NB4 (cell line): Measurements from ENCODE around the gene BBX.

Experiments
- POLR2A ChIP-seq: IDR thresholded peaks from 2 replicates; pipeline ENCODE4 v1.6.1; 2011; ENCODE audit warnings: mild to moderate bottlenecking; ENCODE audit not compliant: insufficient read length; ENCODE audit errors: extremely low read depth
- TF ChIP-seq, protein P1 (sequence below): IDR thresholded peaks from one replicate; pipeline ENCODE4 v1.5.1; 2012; ENCODE audit warnings: low read depth, low read length

DNA sequence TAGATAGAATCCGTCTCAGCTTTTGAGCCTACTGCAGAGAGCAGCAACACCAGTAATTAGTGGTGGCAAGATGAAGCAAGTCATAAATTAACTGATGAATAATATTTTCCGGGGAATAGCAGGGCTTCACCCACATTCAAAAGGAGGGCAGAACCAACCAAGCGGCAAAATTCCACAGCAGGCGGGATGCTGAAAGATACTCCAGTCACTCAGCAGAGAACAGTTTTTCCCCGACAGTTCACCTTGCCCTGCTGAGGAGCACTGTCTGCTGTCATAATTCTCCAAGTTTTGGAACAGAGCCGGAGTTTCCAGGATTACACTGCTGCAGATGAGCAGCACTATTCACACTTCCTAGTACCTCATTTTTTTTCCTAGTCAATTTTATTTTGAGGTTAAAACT lies 293.3 kb downstream of the BBX start:
- TF ChIP-seq POLR2A, result no peak
- TF ChIP-seq, protein P1, sequence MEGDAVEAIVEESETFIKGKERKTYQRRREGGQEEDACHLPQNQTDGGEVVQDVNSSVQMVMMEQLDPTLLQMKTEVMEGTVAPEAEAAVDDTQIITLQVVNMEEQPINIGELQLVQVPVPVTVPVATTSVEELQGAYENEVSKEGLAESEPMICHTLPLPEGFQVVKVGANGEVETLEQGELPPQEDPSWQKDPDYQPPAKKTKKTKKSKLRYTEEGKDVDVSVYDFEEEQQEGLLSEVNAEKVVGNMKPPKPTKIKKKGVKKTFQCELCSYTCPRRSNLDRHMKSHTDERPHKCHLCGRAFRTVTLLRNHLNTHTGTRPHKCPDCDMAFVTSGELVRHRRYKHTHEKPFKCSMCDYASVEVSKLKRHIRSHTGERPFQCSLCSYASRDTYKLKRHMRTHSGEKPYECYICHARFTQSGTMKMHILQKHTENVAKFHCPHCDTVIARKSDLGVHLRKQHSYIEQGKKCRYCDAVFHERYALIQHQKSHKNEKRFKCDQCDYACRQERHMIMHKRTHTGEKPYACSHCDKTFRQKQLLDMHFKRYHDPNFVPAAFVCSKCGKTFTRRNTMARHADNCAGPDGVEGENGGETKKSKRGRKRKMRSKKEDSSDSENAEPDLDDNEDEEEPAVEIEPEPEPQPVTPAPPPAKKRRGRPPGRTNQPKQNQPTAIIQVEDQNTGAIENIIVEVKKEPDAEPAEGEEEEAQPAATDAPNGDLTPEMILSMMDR, result no peak
